Smooth muscle cell (in vitro differentiated cells): ENCODE measurements around the gene WASF2. TPM values are rescaled to one million over a fixed set of nuclear protein-coding genes. Genes with fewer than 3 reads are reported as not detected.
A peak's percentile ranks its signal among the peaks of the same experiment; 100 is the strongest.

Source experiments
- DNase-seq: peaks from one replicate; lab custom pipeline; 2025; ENCODE audit not compliant: unreplicated experiment; lab: John Stamatoyannopoulos, UW
- H2AFZ ChIP-seq: fragments of 200-600 bp; sonication (generic); 2 replicates; pipeline ENCODE4 v1.6.0; 2016; ENCODE audit warnings: antibody characterized with exemption, low read depth, mild to moderate bottlenecking
- H3F3A ChIP-seq: fragments of 200-600 bp; sonication (generic); 2 replicates; pipeline ENCODE4 v1.6.0; 2017; ENCODE audit warnings: antibody characterized with exemption, low read depth
- H3K27ac ChIP-seq: fragments of 200-600 bp; sonication (generic); 2 replicates; pipeline ENCODE4 v1.5.1; 2016; ENCODE audit warnings: low read depth, mild to moderate bottlenecking
- H3K27me3 ChIP-seq: fragments of 200-600 bp; sonication (generic); 2 replicates; pipeline ENCODE4 v1.6.1; 2016; ENCODE audit warnings: low read depth, mild to moderate bottlenecking
- H3K36me3 ChIP-seq: fragments of 200-600 bp; sonication (generic); 2 replicates; pipeline ENCODE4 v1.5.1; 2016; ENCODE audit warnings: low read depth
- H3K4me1 ChIP-seq: fragments of 200-600 bp; sonication (generic); 2 replicates; pipeline ENCODE4 v1.5.1; 2016; ENCODE audit warnings: low read depth
- H3K4me2 ChIP-seq: fragments of 200-600 bp; sonication (generic); 2 replicates; pipeline ENCODE4 v1.6.0; 2016; ENCODE audit warnings: mild to moderate bottlenecking
- H3K4me3 ChIP-seq: fragments of 200-600 bp; sonication (generic); 2 replicates; pipeline ENCODE4 v1.5.1; 2016; ENCODE audit warnings: mild to moderate bottlenecking
- H3K79me2 ChIP-seq: fragments of 200-600 bp; sonication (generic); 2 replicates; pipeline ENCODE4 v1.6.0; 2016; ENCODE audit warnings: low read depth, mild to moderate bottlenecking
- H3K9ac ChIP-seq: fragments of 200-600 bp; sonication (generic); 2 replicates; pipeline ENCODE4 v1.6.0; 2016; ENCODE audit warnings: low read depth
- H3K9me3 ChIP-seq: fragments of 200-600 bp; sonication (generic); replicated peaks from 2 replicates; pipeline ENCODE4 v1.5.1; 2016; ENCODE audit warnings: low read depth
- H4K20me1 ChIP-seq: fragments of 200-600 bp; sonication (generic); 2 replicates; pipeline ENCODE4 v1.6.0; 2016; ENCODE audit warnings: low read depth
- CTCF ChIP-seq: fragments of 200-600 bp; sonication (generic); IDR thresholded peaks from 2 replicates; pipeline ENCODE4 v1.5.1; 2017; ENCODE audit warnings: borderline replicate concordance, mild to moderate bottlenecking, antibody characterized with exemption; ENCODE audit not compliant: insufficient read depth, poor library complexity, severe bottlenecking
- WGBS: methylation state at CpG from one replicate; pipeline ENCODE4 v1.1.7; 2016; ENCODE audit warnings: low lambda C conversion rate; 5-methylcytosine and 5-hydroxymethylcytosine counted together
- polyA plus RNA-seq: library from polyadenylated mRNA; unstranded; fragments of >200 nt; fragmentation: Nextera tagmentation; extraction: Ambion mirVana; gene quantifications from 2 replicates; pipeline ENCODE4 v1.2.1, GENCODE V29; 2016
- total RNA-seq: library from RNA; depleted of rRNA; stranded (reverse); fragments of >200 nt; gene quantifications from 2 replicates; pipeline ENCODE4 v1.2.3, GENCODE V29; 2014

The WASF2 gene
- total and polyA plus RNA-seq, 2 experiments from 2014 or later: 34.3 to 46.1 TPM

- no peak for DNase-seq
- H3K4me2 ChIP-seq: no peak overlapping the region
- no peak for TF ChIP-seq CTCF
- no peak overlapping the region for H3K9ac ChIP-seq
- H2AFZ ChIP-seq: no peak overlapping the region
- peaks cover 4% of the 10 kb centered on the region for H3K4me1 ChIP-seq
- 97% methylated on average over 18 of the region's 18 CpGs for WGBS
- H3K36me3 ChIP-seq: no peaks in the 10 kb centered on the region
- H3K79me2 ChIP-seq: no peaks in the 10 kb centered on the region
- no peaks in the 10 kb centered on the region for H4K20me1 ChIP-seq
- peaks cover 5% of the 10 kb centered on the region for H3F3A ChIP-seq
- no peak overlapping the region for H3K4me3 ChIP-seq
- H3K27ac ChIP-seq: no peak overlapping the region
- no peaks in the 10 kb centered on the region for H3K27me3 ChIP-seq
- H3K9me3 ChIP-seq: no peaks in the 10 kb centered on the region
Observed at GRCh38 chr1:27393641-27394281, 96.2 kb downstream of the WASF2 start.

- no peak overlapping the region for H3K27ac ChIP-seq
Observed at GRCh38 chr1:27392778-27393635, 97.0 kb downstream of the WASF2 start.

GRCh38 chr1:27392096-27392777, 97.7 kb downstream of the WASF2 start, which contains the start of gene GPR3:
Gene GPR3 (plus strand): TSS chr1:27392622. CDS start chr1:27393799, 1,177 bp downstream.
- no peaks in the 10 kb centered on the region for H4K20me1 ChIP-seq
- H2AFZ ChIP-seq: peak within 1 kb of the TSS; percentile 47
- H3K79me2 ChIP-seq: no peaks in the 10 kb centered on the region
- H3K36me3 ChIP-seq: no peaks in the 10 kb centered on the region
- peak within 1 kb of the TSS; percentile 94 for H3K9ac ChIP-seq
- H3K4me3 ChIP-seq: peak within 1 kb of the TSS; percentile 76
- WGBS: 1% methylated on average over 58 of the region's 69 CpGs
- H3K4me1 ChIP-seq: peaks cover 4% of the 10 kb centered on the region
- DNase-seq: peak; percentile 88
- H3K4me2 ChIP-seq: peak within 1 kb of the TSS; percentile 97
- peak; percentile 48 for TF ChIP-seq CTCF
- no peaks in the 10 kb centered on the region for H3K9me3 ChIP-seq
- H3K27ac ChIP-seq: no peak within 1 kb of the TSS
- H3K27me3 ChIP-seq: no peaks in the 10 kb centered on the region
- peaks cover 5% of the 10 kb centered on the region for H3F3A ChIP-seq

More at GRCh38 chr1:27392778-27393635, 97.0 kb downstream of the WASF2 start:
- Histone ChIP-seq H3K4me2 (peak overlapping the region; percentile 97), H3F3A (peaks cover 5% of the 10 kb centered on the region), H3K36me3 (no peaks in the 10 kb centered on the region), H3K4me3 (peak overlapping the region; percentile 76), H2AFZ (peak overlapping the region; percentile 47), H4K20me1 (no peaks in the 10 kb centered on the region), H3K4me1 (peaks cover 4% of the 10 kb centered on the region), H3K9me3 (no peaks in the 10 kb centered on the region), H3K79me2 (no peaks in the 10 kb centered on the region), H3K9ac (peak overlapping the region; percentile 94), H3K27me3 (no peaks in the 10 kb centered on the region)
- DNase-seq: no peak
- TF ChIP-seq CTCF: peak; percentile 33
- WGBS: 20% methylated on average over 30 of the region's 30 CpGs
